ENCODE results near the gene GOLGA6L7.
"Not testable (repeated sequence)": the region's sequence is repeated elsewhere in the genome, so short reads cannot be mapped to it uniquely, and the experiment has no call there.

Gene GOLGA6L7

GRCh38 chr15:28848521-28848920, at the start of gene GOLGA6L7:
Gene GOLGA6L7, minus strand, starts transcription at chr15:28848644. Its CDS starts 95 bp downstream, at chr15:28848549.
- not testable (repeated sequence) for DNase-seq

DNA sequence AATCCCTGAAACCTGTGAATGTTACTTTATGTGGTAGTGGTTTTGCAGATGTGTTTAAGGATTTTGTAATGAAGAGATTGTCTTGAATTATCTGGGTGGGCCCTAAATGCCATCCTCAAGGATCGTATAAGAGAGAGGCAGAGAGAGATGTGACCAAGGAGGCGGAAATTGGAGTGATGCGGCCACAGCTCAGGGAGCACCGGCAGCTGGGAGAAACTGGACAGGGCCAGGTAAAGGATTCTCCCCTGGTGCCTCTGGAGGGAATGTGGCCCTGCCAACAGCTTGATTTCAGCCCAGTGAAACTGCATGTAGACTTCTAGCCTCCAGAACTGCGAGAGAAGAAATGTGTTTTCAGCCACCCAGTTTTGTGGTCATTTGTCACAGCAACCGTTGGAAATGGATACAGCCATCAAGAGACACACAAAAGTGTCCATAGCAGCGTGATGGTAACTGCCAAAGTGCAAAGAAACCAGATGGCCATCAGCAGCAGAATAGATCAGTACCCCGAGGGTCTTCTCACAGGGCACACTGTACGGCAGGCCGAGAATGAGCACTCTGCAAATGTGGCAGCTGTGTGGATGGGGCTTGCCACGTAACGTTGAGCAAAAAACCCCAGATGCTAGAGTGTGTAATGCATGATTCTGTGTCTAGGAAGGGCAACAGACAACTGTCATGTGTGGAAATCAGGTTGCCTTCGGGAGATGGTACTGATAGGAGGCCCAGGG, 49.6 kb upstream of the GOLGA6L7 start:
- no peak for DNase-seq

DNA sequence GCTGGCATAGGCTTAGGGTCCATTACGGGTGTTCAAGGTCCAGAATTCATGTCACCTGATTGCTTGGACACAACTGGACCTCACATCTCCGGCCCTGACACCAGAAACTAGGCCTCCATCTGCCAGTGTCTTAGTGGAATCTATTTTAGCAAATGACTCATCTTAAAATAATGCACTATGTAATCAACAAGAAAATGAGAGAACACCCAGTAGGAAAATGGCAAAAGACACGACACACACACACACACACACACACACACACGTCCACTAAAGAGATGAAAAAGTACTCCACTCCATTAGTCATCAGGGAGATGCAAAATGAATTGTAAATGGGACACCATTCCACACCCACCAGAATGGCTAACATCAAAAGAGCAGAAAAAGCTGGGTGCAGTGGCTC, 48.5 kb upstream of the GOLGA6L7 start:
- DNase-seq, result no peak

DNA sequence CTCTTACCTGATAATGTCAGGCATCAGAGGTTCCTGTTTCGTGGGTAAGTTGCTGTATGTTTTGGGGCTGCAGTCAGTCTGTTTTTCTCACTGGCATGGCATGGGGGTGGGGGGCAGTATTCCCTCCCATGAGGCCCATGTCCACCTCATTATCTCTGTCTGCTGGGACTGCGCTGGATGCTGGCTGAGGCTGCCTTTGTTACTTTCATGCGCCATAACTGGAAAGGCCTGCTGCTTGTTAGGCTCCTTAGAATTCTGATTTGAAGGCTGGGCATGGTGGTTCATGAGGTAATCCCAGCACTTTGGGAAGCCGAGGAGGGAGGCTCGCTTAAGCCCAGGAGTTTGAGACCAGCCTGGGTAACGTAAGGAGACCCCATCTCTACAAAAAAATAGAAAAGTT, 47.1 kb upstream of the GOLGA6L7 start:
- DNase-seq, result no peak

GRCh38 chr15:28895146-28895545, 46.7 kb upstream of the GOLGA6L7 start:
- DNase-seq, result no peak

DNA sequence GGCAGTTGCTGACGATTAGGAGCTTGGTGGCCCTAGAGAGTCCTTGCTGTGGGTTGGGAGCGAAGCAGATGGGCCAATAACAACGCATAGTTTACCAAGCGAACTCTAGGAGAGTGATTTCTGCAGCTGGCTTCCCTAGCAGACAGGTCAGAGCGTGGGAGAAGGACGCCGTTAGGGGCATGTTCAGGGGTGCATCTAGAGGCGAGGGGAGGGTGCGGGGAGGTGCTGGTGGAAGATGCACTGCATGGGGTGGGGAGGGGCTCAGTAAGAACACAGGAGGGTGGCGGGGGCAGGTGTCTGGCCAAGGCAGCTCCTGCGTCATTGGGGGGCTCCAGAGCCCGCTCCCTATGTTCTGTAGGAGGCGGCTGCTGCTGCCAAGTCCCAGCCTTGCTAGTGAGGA, 46.2 kb upstream of the GOLGA6L7 start:
- DNase-seq, result no peak

GRCh38 chr15:28892789-28893610, 44.6 kb upstream of the GOLGA6L7 start:
- DNase-seq, result no peak

DNA sequence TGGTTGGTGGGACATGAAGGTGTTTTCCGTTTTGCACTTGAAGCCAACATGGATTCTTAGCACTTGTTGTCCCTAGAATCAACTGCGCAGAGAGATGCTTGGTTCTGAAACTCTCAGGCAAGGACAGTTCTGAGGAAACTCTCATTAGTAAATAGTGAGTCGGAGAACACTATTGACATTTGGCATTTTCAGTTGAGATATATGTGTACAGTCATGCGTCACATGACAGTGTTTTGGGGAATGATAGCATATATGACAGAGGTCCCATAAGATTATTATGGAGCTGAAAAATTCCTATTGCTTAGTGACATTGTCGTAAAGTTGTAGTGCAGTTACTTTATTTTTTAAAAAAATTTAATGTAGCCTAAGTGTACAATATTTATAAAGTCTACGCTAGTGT, 43.1 kb upstream of the GOLGA6L7 start:
- DNase-seq, result no peak

- DNase-seq, result peak; percentile 36
Measured at GRCh38 chr15:28890711-28891495, 42.5 kb upstream of the GOLGA6L7 start.

- not testable (repeated sequence) for DNase-seq
Measured at GRCh38 chr15:28890291-28890690, 41.8 kb upstream of the GOLGA6L7 start.

- not testable (repeated sequence) for DNase-seq
Measured at GRCh38 chr15:28889871-28890270, 41.4 kb upstream of the GOLGA6L7 start.

DNA sequence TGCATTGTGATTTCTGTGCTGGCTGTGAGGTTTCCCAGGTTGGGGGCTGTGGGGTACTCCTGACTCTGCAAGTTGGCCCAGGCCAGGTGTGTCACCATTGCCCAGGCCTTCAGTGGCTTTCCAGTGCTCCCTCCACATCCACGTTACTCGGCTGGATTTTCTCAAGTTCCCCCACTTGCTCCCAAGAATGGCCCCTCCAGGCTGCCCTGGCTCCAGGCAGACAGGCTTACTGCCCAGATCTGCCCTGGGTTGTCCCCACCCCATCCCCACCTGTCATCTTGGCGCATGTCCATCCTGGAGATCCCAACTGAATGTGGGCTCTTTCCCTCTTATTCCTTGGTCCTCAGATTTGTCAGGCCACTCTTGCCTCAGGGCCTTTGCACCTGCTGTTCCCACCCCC, 40.9 kb upstream of the GOLGA6L7 start:
- no peak for DNase-seq

- DNase-seq, result no peak
Measured at GRCh38 chr15:28888900-28889299, 40.5 kb upstream of the GOLGA6L7 start.

GRCh38 chr15:28888302-28888894, 40.0 kb upstream of the GOLGA6L7 start:
- DNase-seq, result no peak

- no peak for DNase-seq
Measured at GRCh38 chr15:28887339-28888174, 39.1 kb upstream of the GOLGA6L7 start.

DNA sequence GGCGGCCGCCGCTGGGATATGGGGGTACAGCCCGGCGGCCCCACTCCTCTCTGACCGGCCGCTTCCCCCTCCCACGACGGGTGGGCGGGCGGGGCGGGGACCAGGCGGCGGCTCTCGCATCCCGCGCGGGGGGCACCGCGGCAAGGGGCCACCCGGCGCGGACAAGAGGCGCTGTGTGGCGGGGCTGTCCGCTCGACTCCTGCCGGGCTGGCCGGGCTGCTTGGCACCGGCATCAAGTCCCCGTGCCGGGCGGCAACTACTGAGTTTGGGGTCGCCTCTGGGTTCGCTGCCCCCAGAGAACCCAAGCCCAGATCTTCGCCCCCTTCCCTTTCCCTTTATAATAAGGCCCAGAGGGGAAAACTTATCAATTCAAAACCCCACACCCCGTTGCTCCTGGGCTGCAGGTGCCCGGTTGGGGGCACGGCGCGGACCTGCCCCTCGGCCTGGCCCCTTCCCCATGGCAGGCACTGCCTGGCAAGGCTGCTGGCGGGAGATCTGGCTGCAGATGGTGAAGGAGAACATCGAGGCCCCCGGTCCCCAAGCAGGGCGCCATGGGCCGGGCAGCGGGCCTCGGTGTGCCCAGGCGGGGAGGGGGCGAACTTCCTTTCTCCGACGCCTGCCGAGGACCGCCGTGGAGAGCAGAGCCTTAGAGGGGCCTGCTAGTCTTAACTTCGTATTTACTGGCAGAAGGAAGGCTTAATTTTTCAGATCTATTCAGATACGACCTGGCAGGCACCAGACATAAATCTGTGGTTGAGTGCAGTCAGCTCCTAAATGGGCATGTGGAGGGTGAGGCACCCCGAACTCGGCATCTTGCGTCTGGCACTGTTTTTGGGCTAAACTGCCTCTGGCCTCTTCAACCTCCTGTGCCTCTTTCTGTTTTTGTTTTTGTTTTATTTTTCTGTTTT, 38.2 kb upstream of the GOLGA6L7 start:
- peak; percentile 14 for DNase-seq

DNA sequence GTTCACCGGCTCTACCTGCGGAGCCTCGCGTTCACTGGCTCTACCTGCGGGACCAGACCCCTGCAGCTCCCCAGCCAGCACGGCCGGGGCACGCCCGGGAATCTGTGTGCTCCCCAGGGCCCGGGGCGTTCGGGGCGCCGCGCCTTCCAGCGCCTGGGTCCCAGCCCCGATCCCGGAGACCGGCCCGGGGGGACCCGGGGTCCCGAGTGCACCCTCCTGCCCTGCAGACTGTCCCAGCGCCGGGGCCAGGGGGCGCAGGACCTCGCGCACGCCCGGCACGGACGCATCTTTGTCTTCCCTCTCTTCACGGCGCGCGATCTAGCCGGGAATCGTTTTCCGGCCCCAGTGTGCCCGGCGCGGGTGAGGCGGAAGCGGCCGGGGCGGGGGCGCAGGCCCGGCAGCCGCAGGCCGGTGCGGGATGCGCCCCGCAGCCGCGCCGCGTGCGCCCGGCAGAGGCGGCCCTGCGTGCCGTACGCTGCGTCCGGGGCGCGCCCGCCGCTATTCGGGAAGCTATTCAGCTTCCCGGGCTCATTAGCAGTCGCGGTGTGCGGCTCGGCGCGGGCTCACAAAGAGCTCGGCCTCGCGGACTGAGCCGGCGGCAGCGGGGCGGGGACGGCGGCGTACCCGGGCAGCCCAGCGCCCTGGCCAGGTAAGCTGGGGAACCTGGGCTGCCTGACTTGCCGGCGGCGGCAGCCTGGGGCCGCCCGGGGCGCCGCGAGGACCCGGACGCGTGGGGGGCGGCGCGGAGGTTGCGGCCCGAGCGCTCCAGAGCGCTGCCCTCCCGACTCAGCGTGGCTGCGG, 37.4 kb upstream of the GOLGA6L7 start, which contains the start of gene APBA2:
APBA2 (plus strand) TSS at position 345 of the 801 bp plus-strand sequence. CDS start 167,911 bp downstream, outside the sequence.
- DNase-seq, result peak; percentile 46

- no peak for DNase-seq
Measured at GRCh38 chr15:28885128-28885629, 36.7 kb upstream of the GOLGA6L7 start.

GRCh38 chr15:28884151-28884940, 35.9 kb upstream of the GOLGA6L7 start:
- DNase-seq, result no peak

All from CD4-positive, alpha-beta T cell treated with Interleukin-10 for 1 hour (primary cell).